MCF 10A (cell line): Measurements from ENCODE around the gene EHD3. TPM values are rescaled to one million over a fixed set of nuclear protein-coding genes. Genes with fewer than 3 reads are reported as not detected.

Experiments
- BruUV-seq: library from RNA; stranded (reverse); fragments of 400-500 nt; replicated peaks from 2 replicates; lab custom pipeline; 2021; lab: Mats Ljungman, UMichigan
- CTCF ChIA-PET: fragments of 300-600 bp; sonication (Branson Sonifier 250); formaldehyde crosslinking; extraction: SDS; loops from one replicate; lab custom pipeline; 2021; ENCODE audit warnings: antibody characterized with exemption, inconsistent platforms; lab: Yijun Ruan, JAX
- POLR2A ChIA-PET: fragments of 300-600, 350-650 bp; sonication (Branson Sonifier 250); formaldehyde crosslinking; extraction: SDS; loops from one replicate; lab custom pipeline; 2020; ENCODE audit warnings: antibody characterized with exemption, inconsistent platforms; lab: Yijun Ruan, JAX
- DNase-seq: peaks from one replicate; pipeline ENCODE4 v3.0.0-alpha.2; 2018; ENCODE audit not compliant: unreplicated experiment
- H3K27ac Mint-ChIP-seq: one replicate; pipeline ENCODE4 v1.8.0; 2022; ENCODE audit warnings: mild to moderate bottlenecking, low read depth, mixed read lengths; ENCODE audit not compliant: unreplicated experiment
- H3K27me3 Mint-ChIP-seq: one replicate; pipeline ENCODE4 v1.8.0; 2022; ENCODE audit warnings: mixed read lengths; ENCODE audit not compliant: insufficient read depth, unreplicated experiment
- H3K36me3 Mint-ChIP-seq: one replicate; pipeline ENCODE4 v1.8.0; 2022; ENCODE audit warnings: mild to moderate bottlenecking, moderate library complexity, mixed read lengths; ENCODE audit not compliant: insufficient read depth, unreplicated experiment
- H3K4me1 Mint-ChIP-seq: one replicate; pipeline ENCODE4 v1.8.0; 2022; ENCODE audit warnings: mixed read lengths; ENCODE audit not compliant: insufficient read depth, unreplicated experiment
- H3K4me3 Mint-ChIP-seq: one replicate; pipeline ENCODE4 v1.8.0; 2022; ENCODE audit warnings: mild to moderate bottlenecking, moderate library complexity, mixed read lengths; ENCODE audit not compliant: unreplicated experiment
- H3K9me3 Mint-ChIP-seq: one replicate; pipeline ENCODE4 v1.8.0; 2022; ENCODE audit warnings: mixed read lengths; ENCODE audit not compliant: unreplicated experiment
- CTCF ChIP-seq: fragments of 200-600 bp; IDR thresholded peaks from one replicate; pipeline ENCODE4 v1.8.0; 2022; ENCODE audit warnings: antibody characterized with exemption, mild to moderate bottlenecking; ENCODE audit not compliant: unreplicated experiment
- intact Hi-C: fragments of 100-400 bp; cut with micrococcal nuclease; formaldehyde crosslinking; loops from 2 replicates; pipeline ENCODE4 v1.14.1; 2022
- total RNA-seq: library from RNA; stranded (reverse); gene quantifications from 2 replicates; pipeline ENCODE4 v1.2.3, GENCODE V29; 2022

Gene EHD3
- total RNA-seq, 1 experiment from 2014 or later: 0.49 TPM

- Mint-ChIP-seq H3K4me3 (no peak overlapping the region), H3K27me3 (no peaks in the 10 kb centered on the region), H3K9me3 (no peaks in the 10 kb centered on the region), H3K4me1 (no peaks in the 10 kb centered on the region), H3K27ac (no peak overlapping the region), H3K36me3 (no peaks in the 10 kb centered on the region)
- no peak for TF ChIP-seq CTCF
- ChIA-PET POLR2A (no interaction called here), CTCF (no interaction called here)
- intact Hi-C loops: no loop called here
- DNase-seq: no peak
- no TSS peak for BruUV-seq
Observed at GRCh38 chr2:31205613-31206012, 28.3 kb upstream of the EHD3 start.

- no peak overlapping the region for H3K27ac Mint-ChIP-seq
- H3K4me3 Mint-ChIP-seq: no peak overlapping the region
- H3K9me3 Mint-ChIP-seq: no peaks in the 10 kb centered on the region
- no TSS peak for BruUV-seq
- POLR2A ChIA-PET: no interaction called here
- H3K27me3 Mint-ChIP-seq: no peaks in the 10 kb centered on the region
- H3K4me1 Mint-ChIP-seq: no peaks in the 10 kb centered on the region
- H3K36me3 Mint-ChIP-seq: no peaks in the 10 kb centered on the region
- no peak for TF ChIP-seq CTCF
- CTCF ChIA-PET: interaction anchor here (0.9 kb wide), 1 partner anchor 1036 kb away, joined by 3 read pairs; no protein-coding TSS in a partner anchor
- DNase-seq: no peak
- intact Hi-C loops: no loop called here
Observed at GRCh38 chr2:31207790-31208189, 26.2 kb upstream of the EHD3 start.

- no TSS peak for BruUV-seq
- no peak overlapping the region for H3K4me3 Mint-ChIP-seq
- H3K27me3 Mint-ChIP-seq: no peaks in the 10 kb centered on the region
- no peaks in the 10 kb centered on the region for H3K36me3 Mint-ChIP-seq
- intact Hi-C loops: no loop called here
- H3K4me1 Mint-ChIP-seq: no peaks in the 10 kb centered on the region
- H3K27ac Mint-ChIP-seq: no peak overlapping the region
- POLR2A ChIA-PET: no interaction called here
- no peak for DNase-seq
- no peak for TF ChIP-seq CTCF
- CTCF ChIA-PET: interaction anchor here (0.7 kb wide), 1 partner anchor 220 kb away, joined by 8 read pairs; no protein-coding TSS in a partner anchor
- no peaks in the 10 kb centered on the region for H3K9me3 Mint-ChIP-seq
Observed at GRCh38 chr2:31208240-31208639, 25.7 kb upstream of the EHD3 start.

GRCh38 chr2:31212659-31213600, 21.0 kb upstream of the EHD3 start:
- intact Hi-C loops: no loop called here
- no peak for DNase-seq
- H3K27me3 Mint-ChIP-seq: peaks cover 4% of the 10 kb centered on the region
- H3K4me3 Mint-ChIP-seq: no peak overlapping the region
- ChIA-PET CTCF (no interaction called here), POLR2A (no interaction called here)
- no TSS peak for BruUV-seq
- no peak for TF ChIP-seq CTCF
- no peaks in the 10 kb centered on the region for H3K4me1 Mint-ChIP-seq
- H3K9me3 Mint-ChIP-seq: no peaks in the 10 kb centered on the region
- H3K27ac Mint-ChIP-seq: no peak overlapping the region
- H3K36me3 Mint-ChIP-seq: no peaks in the 10 kb centered on the region
